ENCODE data around the gene C7. TPM values are rescaled to one million over a fixed set of nuclear protein-coding genes. Genes with fewer than 3 reads are reported as not detected.

C7 gene
- total and polyA plus RNA-seq, 2 experiments from 2014 or later: 5.3 to 43.5 TPM

- WGBS (ENCODE audit: low lambda C conversion rate, missing lambda C conversion rate): 75% methylated on average over 3 of the region's 3 CpGs
Measured at GRCh38 chr5:41003670-41004376, 94.5 kb downstream of the C7 start.

GRCh38 chr5:41004931-41005330 lies 95.6 kb downstream of the C7 start:
- no peaks in the 10 kb centered on the region for H3K9me3 ChIP-seq (ENCODE audit: low read depth)
- H3K27ac ChIP-seq: no peak overlapping the region
- no peaks in the 10 kb centered on the region for H3K36me3 ChIP-seq (replicated peaks; ENCODE audit: insufficient read depth, low read depth)
- 90% methylated on average over 7 of the region's 7 CpGs for WGBS (ENCODE audit: low lambda C conversion rate, missing lambda C conversion rate)
- no peak for DNase-seq (ENCODE audit: low spot score)
- H3K9me2 ChIP-seq (replicated peaks; ENCODE audit: insufficient read depth): no peaks in the 10 kb centered on the region
- no peak overlapping the region for H3K4me2 ChIP-seq
- H3K4me3 ChIP-seq: no peak overlapping the region
- no peak overlapping the region for H2AFZ ChIP-seq
- no peaks in the 10 kb centered on the region for H3K4me1 ChIP-seq (ENCODE audit: insufficient read depth)
- no peaks in the 10 kb centered on the region for H3K27me3 ChIP-seq
- no peaks in the 10 kb centered on the region for H3K79me2 ChIP-seq
- TF ChIP-seq EZH2phosphoT487 (IDR thresholded peaks at IDR 0.05; ENCODE audit: low read depth, severe bottlenecking, unreplicated experiment): no peak
- TF ChIP-seq EZH2 (IDR thresholded peaks at IDR 0.05; ENCODE audit: borderline replicate concordance): no peak
- TF ChIP-seq CTCF (IDR thresholded peaks at IDR 0.05; ENCODE audit: poor library complexity): no peak
- H4K20me1 ChIP-seq (ENCODE audit: insufficient read depth, poor library complexity, severe bottlenecking): no peaks in the 10 kb centered on the region

More at GRCh38 chr5:41003670-41004376, 94.5 kb downstream of the C7 start:
- Histone ChIP-seq H3K4me2 (no peak overlapping the region), H3K27me3 (no peaks in the 10 kb centered on the region), H3K36me3 (replicated peaks; ENCODE audit: insufficient read depth, low read depth) (no peaks in the 10 kb centered on the region), H3K27ac (no peak overlapping the region), H3K9me3 (ENCODE audit: low read depth) (no peaks in the 10 kb centered on the region), H4K20me1 (ENCODE audit: insufficient read depth, poor library complexity, severe bottlenecking) (no peaks in the 10 kb centered on the region), H3K9me2 (replicated peaks; ENCODE audit: insufficient read depth) (no peaks in the 10 kb centered on the region), H3K4me1 (ENCODE audit: insufficient read depth) (no peaks in the 10 kb centered on the region), H3K4me3 (no peak overlapping the region), H2AFZ (no peak overlapping the region), H3K79me2 (no peaks in the 10 kb centered on the region)
- TF ChIP-seq CTCF (IDR thresholded peaks at IDR 0.05; ENCODE audit: poor library complexity) (no peak), EZH2 (IDR thresholded peaks at IDR 0.05; ENCODE audit: borderline replicate concordance) (no peak), EZH2phosphoT487 (IDR thresholded peaks at IDR 0.05; ENCODE audit: low read depth, severe bottlenecking, unreplicated experiment) (no peak)
- DNase-seq (ENCODE audit: low spot score): no peak

- Histone ChIP-seq H3K27ac (no peak overlapping the region), H3K4me2 (no peak overlapping the region), H3K9me3 (ENCODE audit: low read depth) (no peaks in the 10 kb centered on the region), H3K4me3 (no peak overlapping the region), H3K4me1 (ENCODE audit: insufficient read depth) (no peaks in the 10 kb centered on the region), H3K27me3 (no peaks in the 10 kb centered on the region), H2AFZ (no peak overlapping the region), H3K36me3 (replicated peaks; ENCODE audit: insufficient read depth, low read depth) (no peaks in the 10 kb centered on the region), H4K20me1 (ENCODE audit: insufficient read depth, poor library complexity, severe bottlenecking) (no peaks in the 10 kb centered on the region), H3K79me2 (no peaks in the 10 kb centered on the region), H3K9me2 (replicated peaks; ENCODE audit: insufficient read depth) (no peaks in the 10 kb centered on the region)
- DNase-seq (ENCODE audit: low spot score): no peak
- TF ChIP-seq EZH2phosphoT487 (IDR thresholded peaks at IDR 0.05; ENCODE audit: low read depth, severe bottlenecking, unreplicated experiment): no peak
- no peak for TF ChIP-seq EZH2 (IDR thresholded peaks at IDR 0.05; ENCODE audit: borderline replicate concordance)
- TF ChIP-seq CTCF (IDR thresholded peaks at IDR 0.05; ENCODE audit: poor library complexity): no peak
- WGBS (ENCODE audit: low lambda C conversion rate, missing lambda C conversion rate): 80% methylated on average over 4 of the region's 4 CpGs
Measured at GRCh38 chr5:41009232-41009631, 99.9 kb downstream of the C7 start.
